Liver (tissue), 3 donors: ENCODE measurements around the gene GLT1D1.

Experiments used
- CTCF ChIP-seq: fragments of 150-350 bp; IDR thresholded peaks from 2 replicates; pipeline ENCODE4 v1.5.1; 2017; ENCODE audit warnings: improper control_type of control experiment, low read depth, low read length; ENCODE audit not compliant: missing input control
- JUND ChIP-seq, 2 donors: IDR thresholded peaks; 2 replicates each; pipeline ENCODE4 v1.6.1; 2016; ENCODE audit warnings: antibody characterized with exemption in 2 of 2
- MAX ChIP-seq: IDR thresholded peaks from 2 replicates; pipeline ENCODE4 v1.6.1; 2016; ENCODE audit warnings: antibody characterized with exemption
- SP1 ChIP-seq: IDR thresholded peaks from 2 replicates; pipeline ENCODE4 v1.6.1; 2018; ENCODE audit warnings: antibody characterized with exemption, mild to moderate bottlenecking
- YY1 ChIP-seq: IDR thresholded peaks from 2 replicates; pipeline ENCODE4 v1.6.1; 2016; ENCODE audit warnings: antibody characterized with exemption, mild to moderate bottlenecking
- donor health status: healthy.
- donor health status: healthy.

GRCh38 chr12:128859311-128859710 lies 6.0 kb downstream of the GLT1D1 start:
- TF ChIP-seq CTCF: no peak
- no peak for TF ChIP-seq JUND (IDR thresholded peaks at IDR 0.05)
- no peak for TF ChIP-seq SP1
- no peak for TF ChIP-seq MAX
- no peak for TF ChIP-seq YY1
